ENCODE data around the gene COL27A1.
A peak's percentile ranks its signal among the peaks of the same experiment; 100 is the strongest.

The COL27A1 gene

GRCh38 chr9:114185570-114186490 is 30.5 kb downstream of the COL27A1 start:
- no peak overlapping the region for H3K4me3 ChIP-seq (ENCODE audit: low read depth, low read length)
- H4K12ac ChIP-seq (ENCODE audit: low read depth, low read length) = no peak overlapping the region
- H3K79me1 ChIP-seq (ENCODE audit: low read length) = no peaks in the 10 kb centered on the region
- no peak overlapping the region for H3K18ac ChIP-seq (ENCODE audit: low read length)
- no peak overlapping the region for H3K14ac ChIP-seq (ENCODE audit: low read length)
- H2AFZ ChIP-seq (ENCODE audit: insufficient read depth, low read length, poor library complexity) = no peak overlapping the region
- no peaks in the 10 kb centered on the region for H3K27me3 ChIP-seq (ENCODE audit: insufficient read depth, low read length)
- peaks cover 51 to 56% of the 10 kb centered on the region in 2 experiments for H3K36me3 ChIP-seq (ENCODE audit: control insufficient read depth in 1 of 2, insufficient read depth in 2 of 2, low read length in 2 of 2)
- H3K79me2 ChIP-seq (ENCODE audit: control insufficient read depth, insufficient read depth, low read length, poor library complexity) = no peaks in the 10 kb centered on the region
- no peak overlapping the region for H2BK12ac ChIP-seq (ENCODE audit: low read length)
- no peak overlapping the region for H2BK120ac ChIP-seq (ENCODE audit: insufficient read depth, low read length, poor library complexity)
- no peak overlapping the region for H4K91ac ChIP-seq (ENCODE audit: low read depth, low read length)
- no peaks in the 10 kb centered on the region for H3K9me3 ChIP-seq (ENCODE audit: insufficient read depth, low read depth, low read length)
- WGBS (ENCODE audit: extremely low coverage, insufficient coverage, insufficient read length) = no CpG with 5 or more reads among the region's 11 CpGs
- DNase-seq = peak in 1 of 2 donors; percentile 30
- no peak overlapping the region for H2BK5ac ChIP-seq (ENCODE audit: low read depth, low read length, poor library complexity)
- H3K4me1 ChIP-seq (ENCODE audit: control insufficient read depth in 1 of 2, insufficient read depth in 2 of 2, low read length in 2 of 2) = no peaks in the 10 kb centered on the region
- no peak overlapping the region for H3K9ac ChIP-seq (ENCODE audit: low read length)
- no peak overlapping the region for H3K27ac ChIP-seq (ENCODE audit: low read depth, low read length)
- no peak overlapping the region for H3K4me2 ChIP-seq (ENCODE audit: low read length)
- H3K23ac ChIP-seq (ENCODE audit: low read length) = no peak overlapping the region
- H3K4ac ChIP-seq (ENCODE audit: low read depth, low read length) = no peak overlapping the region
- H2AK5ac ChIP-seq (ENCODE audit: low read length) = no peak overlapping the region
- no peak overlapping the region for H4K8ac ChIP-seq (ENCODE audit: low read depth, low read length)

GRCh38 chr9:114186605-114187289 is 31.4 kb downstream of the COL27A1 start:
- Histone ChIP-seq H3K27ac (ENCODE audit: low read depth, low read length) (no peak overlapping the region), H3K4ac (ENCODE audit: low read depth, low read length) (no peak overlapping the region), H3K9me3 (ENCODE audit: insufficient read depth, low read depth, low read length) (no peaks in the 10 kb centered on the region), H2BK5ac (ENCODE audit: low read depth, low read length, poor library complexity) (no peak overlapping the region), H3K23ac (ENCODE audit: low read length) (no peak overlapping the region), H4K91ac (ENCODE audit: low read depth, low read length) (no peak overlapping the region), H3K36me3 (ENCODE audit: control insufficient read depth in 1 of 2, insufficient read depth in 2 of 2, low read length in 2 of 2) (peaks cover 48 to 55% of the 10 kb centered on the region in 2 experiments), H4K12ac (ENCODE audit: low read depth, low read length) (no peak overlapping the region), H4K8ac (ENCODE audit: low read depth, low read length) (no peak overlapping the region), H2BK120ac (ENCODE audit: insufficient read depth, low read length, poor library complexity) (no peak overlapping the region), H2AK5ac (ENCODE audit: low read length) (no peak overlapping the region), H3K27me3 (ENCODE audit: insufficient read depth, low read length) (no peaks in the 10 kb centered on the region), H3K4me1 (ENCODE audit: control insufficient read depth in 1 of 2, insufficient read depth in 2 of 2, low read length in 2 of 2) (no peaks in the 10 kb centered on the region), H2AFZ (ENCODE audit: insufficient read depth, low read length, poor library complexity) (no peak overlapping the region), H3K9ac (ENCODE audit: low read length) (no peak overlapping the region), H3K79me1 (ENCODE audit: low read length) (no peaks in the 10 kb centered on the region), H3K4me2 (ENCODE audit: low read length) (no peak overlapping the region), H3K79me2 (ENCODE audit: control insufficient read depth, insufficient read depth, low read length, poor library complexity) (no peaks in the 10 kb centered on the region), H2BK12ac (ENCODE audit: low read length) (no peak overlapping the region), H3K4me3 (ENCODE audit: low read depth, low read length) (no peak overlapping the region), H3K18ac (ENCODE audit: low read length) (no peak overlapping the region), H3K14ac (ENCODE audit: low read length) (no peak overlapping the region)
- DNase-seq = no peak
- no CpG with 5 or more reads among the region's 5 CpGs for WGBS (ENCODE audit: extremely low coverage, insufficient coverage, insufficient read length)

GRCh38 chr9:114187827-114188226 is 32.5 kb downstream of the COL27A1 start:
- Histone ChIP-seq H3K4me2 (ENCODE audit: low read length) (no peak overlapping the region), H3K27me3 (ENCODE audit: insufficient read depth, low read length) (no peaks in the 10 kb centered on the region), H3K23ac (ENCODE audit: low read length) (no peak overlapping the region), H3K79me2 (ENCODE audit: control insufficient read depth, insufficient read depth, low read length, poor library complexity) (no peaks in the 10 kb centered on the region), H2BK12ac (ENCODE audit: low read length) (no peak overlapping the region), H4K12ac (ENCODE audit: low read depth, low read length) (no peak overlapping the region), H3K27ac (ENCODE audit: low read depth, low read length) (no peak overlapping the region), H4K8ac (ENCODE audit: low read depth, low read length) (no peak overlapping the region), H2BK5ac (ENCODE audit: low read depth, low read length, poor library complexity) (no peak overlapping the region), H3K4me1 (ENCODE audit: control insufficient read depth in 1 of 2, insufficient read depth in 2 of 2, low read length in 2 of 2) (no peaks in the 10 kb centered on the region), H3K79me1 (ENCODE audit: low read length) (no peaks in the 10 kb centered on the region), H3K36me3 (ENCODE audit: control insufficient read depth in 1 of 2, insufficient read depth in 2 of 2, low read length in 2 of 2) (peaks cover 43 to 54% of the 10 kb centered on the region in 2 experiments), H3K4me3 (ENCODE audit: low read depth, low read length) (no peak overlapping the region), H3K9me3 (ENCODE audit: insufficient read depth, low read depth, low read length) (no peaks in the 10 kb centered on the region), H3K4ac (ENCODE audit: low read depth, low read length) (no peak overlapping the region), H2AK5ac (ENCODE audit: low read length) (no peak overlapping the region), H2BK120ac (ENCODE audit: insufficient read depth, low read length, poor library complexity) (no peak overlapping the region), H4K91ac (ENCODE audit: low read depth, low read length) (no peak overlapping the region), H3K14ac (ENCODE audit: low read length) (no peak overlapping the region), H3K18ac (ENCODE audit: low read length) (no peak overlapping the region), H2AFZ (ENCODE audit: insufficient read depth, low read length, poor library complexity) (no peak overlapping the region), H3K9ac (ENCODE audit: low read length) (no peak overlapping the region)
- DNase-seq = no peak
- no CpG with 5 or more reads among the region's 3 CpGs for WGBS (ENCODE audit: extremely low coverage, insufficient coverage, insufficient read length)

- Histone ChIP-seq H3K36me3 (ENCODE audit: control insufficient read depth in 1 of 2, insufficient read depth in 2 of 2, low read length in 2 of 2) (peaks cover 29 to 52% of the 10 kb centered on the region in 2 experiments), H3K27ac (ENCODE audit: low read depth, low read length) (no peak overlapping the region), H2BK5ac (ENCODE audit: low read depth, low read length, poor library complexity) (no peak overlapping the region), H4K91ac (ENCODE audit: low read depth, low read length) (no peak overlapping the region), H3K4me3 (ENCODE audit: low read depth, low read length) (no peak overlapping the region), H3K4me1 (ENCODE audit: control insufficient read depth in 1 of 2, insufficient read depth in 2 of 2, low read length in 2 of 2) (no peaks in the 10 kb centered on the region), H4K12ac (ENCODE audit: low read depth, low read length) (no peak overlapping the region), H3K18ac (ENCODE audit: low read length) (no peak overlapping the region), H3K14ac (ENCODE audit: low read length) (no peak overlapping the region), H3K9ac (ENCODE audit: low read length) (no peak overlapping the region), H4K8ac (ENCODE audit: low read depth, low read length) (no peak overlapping the region), H3K4me2 (ENCODE audit: low read length) (no peak overlapping the region), H2AK5ac (ENCODE audit: low read length) (no peak overlapping the region), H3K79me2 (ENCODE audit: control insufficient read depth, insufficient read depth, low read length, poor library complexity) (no peaks in the 10 kb centered on the region), H2AFZ (ENCODE audit: insufficient read depth, low read length, poor library complexity) (no peak overlapping the region), H3K9me3 (ENCODE audit: insufficient read depth, low read depth, low read length) (no peaks in the 10 kb centered on the region), H3K27me3 (ENCODE audit: insufficient read depth, low read length) (no peaks in the 10 kb centered on the region), H2BK12ac (ENCODE audit: low read length) (no peak overlapping the region), H3K4ac (ENCODE audit: low read depth, low read length) (no peak overlapping the region), H2BK120ac (ENCODE audit: insufficient read depth, low read length, poor library complexity) (no peak overlapping the region), H3K23ac (ENCODE audit: low read length) (no peak overlapping the region), H3K79me1 (ENCODE audit: low read length) (no peaks in the 10 kb centered on the region)
- no peak for DNase-seq
- no CpG with 5 or more reads among the region's 2 CpGs for WGBS (ENCODE audit: extremely low coverage, insufficient coverage, insufficient read length)
Measured at GRCh38 chr9:114189823-114190562, 34.7 kb downstream of the COL27A1 start.

All from trophoblast cell (in vitro differentiated cells and primary cell).